Keratinocyte (primary cell): ENCODE measurements around the gene ANO10. TPM values are rescaled to one million over a fixed set of nuclear protein-coding genes. Genes with fewer than 3 reads are reported as not detected.

Experiments used
- DNase-seq: peaks from one replicate; pipeline ENCODE4 v3.0.0-alpha.2; 2011; ENCODE audit warnings: low read depth, missing footprints, low spot score
- FAIRE-seq: peaks from 2 replicates; lab custom pipeline; 2011; peaks lifted over from hg19 to GRCh38; lab: Jason Lieb, UNC
- H2AFZ ChIP-seq: 2 replicates; pipeline ENCODE4 v1.6.0; 2012; ENCODE audit warnings: low read length, control low read depth, inconsistent platforms; ENCODE audit not compliant: control insufficient read depth
- H3K27ac ChIP-seq: 2 replicates; pipeline ENCODE4 v1.5.1; 2011; ENCODE audit warnings: low read length; ENCODE audit not compliant: control insufficient read depth, insufficient read depth
- H3K27me3 ChIP-seq: 3 replicates; pipeline ENCODE4 v1.6.0; 2011; ENCODE audit warnings: low read length; ENCODE audit not compliant: control insufficient read depth, insufficient read depth; ENCODE audit errors: extremely low read depth
- H3K36me3 ChIP-seq, 2 experiments: 2 replicates in 1 of 2; 3 replicates in 1 of 2; pipeline ENCODE4 v1.5.1; 2011; ENCODE audit warnings: low read length in 2 of 2, mild to moderate bottlenecking in 1 of 2; ENCODE audit not compliant: control insufficient read depth in 2 of 2, insufficient read depth in 2 of 2; ENCODE audit errors: extremely low read depth in 1 of 2
- H3K4me1 ChIP-seq: 3 replicates; pipeline ENCODE4 v1.5.1; 2011; ENCODE audit warnings: low read length; ENCODE audit not compliant: control insufficient read depth, insufficient read depth; ENCODE audit errors: extremely low read depth
- H3K4me2 ChIP-seq: 3 replicates; pipeline ENCODE4 v1.6.0; 2011; ENCODE audit warnings: low read depth, low read length; ENCODE audit not compliant: control insufficient read depth, insufficient read depth; ENCODE audit errors: extremely low read depth
- H3K4me3 ChIP-seq, 3 experiments: fragments of 200-600 bp in 1 of 3; sonication (generic) in 1 of 3; 2 replicates in 2 of 3; 3 replicates in 1 of 3; pipeline ENCODE4 v1.5.1; 2011 to 2016; ENCODE audit warnings: low read length in 3 of 3, mild to moderate bottlenecking in 3 of 3, control low read depth in 2 of 3, inconsistent platforms in 1 of 3, low read depth in 1 of 3, mixed read lengths in 1 of 3, mixed run types in 1 of 3, moderate library complexity in 1 of 3; ENCODE audit not compliant: control insufficient read depth in 2 of 3, insufficient read depth in 2 of 3; ENCODE audit errors: extremely low read depth in 1 of 3
- H3K79me2 ChIP-seq: 2 replicates; pipeline ENCODE4 v1.6.0; 2012; ENCODE audit warnings: low read length; ENCODE audit not compliant: control insufficient read depth, insufficient read depth
- H3K9ac ChIP-seq: 3 replicates; pipeline ENCODE4 v1.6.0; 2011; ENCODE audit warnings: low read length; ENCODE audit not compliant: control insufficient read depth, insufficient read depth; ENCODE audit errors: extremely low read depth
- H3K9me1 ChIP-seq: 3 replicates; pipeline ENCODE4 v1.6.0; 2011; ENCODE audit warnings: low read length; ENCODE audit not compliant: control insufficient read depth, insufficient read depth; ENCODE audit errors: extremely low read depth
- H3K9me3 ChIP-seq: 2 replicates; pipeline ENCODE4 v1.5.1; 2012; ENCODE audit warnings: low read depth, low read length; ENCODE audit not compliant: control insufficient read depth
- H4K20me1 ChIP-seq: 3 replicates; pipeline ENCODE4 v1.6.0; 2011; ENCODE audit warnings: low read length; ENCODE audit not compliant: control insufficient read depth, insufficient read depth; ENCODE audit errors: extremely low read depth
- EZH2 ChIP-seq: IDR thresholded peaks from one replicate; pipeline ENCODE4 v1.6.1; 2012; ENCODE audit warnings: inconsistent platforms, mild to moderate bottlenecking, low read length, moderate library complexity
- dilution Hi-C: fragments of 300-500 bp; cut with MboI; formaldehyde crosslinking; loops from one replicate; pipeline ENCODE4 v1.7.0; 2020; ENCODE audit warnings: low sequenced_read_pairs; ENCODE audit not compliant: extremely low pct_ligation_motif_present
- polyA plus RNA-seq, 5 experiments: library from polyadenylated mRNA; depleted of rRNA in 3 of 5; stranded (reverse) in 3 of 5; stranded (forward) in 1 of 5; unstranded in 1 of 5; fragments of >200 nt; gene quantifications; 1 replicate in 1 of 5; 2 replicates in 3 of 5; 3 replicates in 1 of 5; pipeline versions ENCODE4 v1.2.1 to v1.2.3, GENCODE V29; 2011 to 2012; ENCODE audit warnings: missing spikeins in 2 of 5, low read depth in 1 of 5, low replicate concordance in 1 of 5
- TF ChIP-seq, protein P1 (sequence below), 3 experiments: IDR thresholded peaks in 1 of 3; conservative IDR thresholded peaks in 1 of 3; optimal IDR thresholded peaks in 1 of 3; 2 replicates in 2 of 3; 3 replicates in 1 of 3; pipeline versions ENCODE3 to v1.5.1; 2011; ENCODE audit warnings: low read length in 3 of 3, mild to moderate bottlenecking in 3 of 3, moderate library complexity in 2 of 3, control low read depth in 1 of 3, inconsistent platforms in 1 of 3; ENCODE audit not compliant: insufficient read depth in 2 of 3; ENCODE audit errors: extremely low read depth in 1 of 3

ANO10 gene
- polyA plus RNA-seq, 1 donor (not counting 4 experiments of a cell fraction or from before 2014, with no cell fraction given), result 48.8 TPM

DNA sequence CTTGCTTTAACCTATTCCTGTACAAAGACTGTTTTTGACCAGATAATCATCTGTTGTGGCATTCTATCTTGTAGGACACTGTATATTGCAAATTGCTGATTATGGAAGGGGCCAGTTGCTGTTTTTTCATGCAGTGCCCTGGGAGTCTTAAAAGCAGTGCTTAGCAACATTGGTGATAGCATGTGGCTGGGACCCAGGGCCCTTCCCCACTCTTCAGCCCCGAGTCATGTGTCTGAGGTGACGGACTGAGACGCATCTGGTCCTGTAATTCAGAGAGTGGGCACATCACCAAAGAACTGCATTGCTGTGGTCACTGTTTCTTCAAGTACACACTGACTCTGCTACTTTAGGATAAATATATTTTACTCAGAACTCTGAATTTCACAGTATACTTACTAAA, 272.1 kb downstream of the ANO10 start:
- Histone ChIP-seq H3K79me2 (no peaks in the 10 kb centered on the region), H3K4me2 (no peak overlapping the region), H3K4me3 (no peak overlapping the region), H4K20me1 (no peaks in the 10 kb centered on the region), H2AFZ (no peak overlapping the region), H3K9me3 (no peaks in the 10 kb centered on the region), H3K27me3 (no peaks in the 10 kb centered on the region), H3K27ac (no peak overlapping the region), H3K4me1 (no peaks in the 10 kb centered on the region), H3K9me1 (no peaks in the 10 kb centered on the region), H3K36me3 (peaks cover 20 to 24% of the 10 kb centered on the region in 2 experiments), H3K9ac (no peak overlapping the region)
- DNase-seq, result no peak
- dilution Hi-C loops, result no loop called here
- no peak for TF ChIP-seq EZH2
- TF ChIP-seq, protein P1, sequence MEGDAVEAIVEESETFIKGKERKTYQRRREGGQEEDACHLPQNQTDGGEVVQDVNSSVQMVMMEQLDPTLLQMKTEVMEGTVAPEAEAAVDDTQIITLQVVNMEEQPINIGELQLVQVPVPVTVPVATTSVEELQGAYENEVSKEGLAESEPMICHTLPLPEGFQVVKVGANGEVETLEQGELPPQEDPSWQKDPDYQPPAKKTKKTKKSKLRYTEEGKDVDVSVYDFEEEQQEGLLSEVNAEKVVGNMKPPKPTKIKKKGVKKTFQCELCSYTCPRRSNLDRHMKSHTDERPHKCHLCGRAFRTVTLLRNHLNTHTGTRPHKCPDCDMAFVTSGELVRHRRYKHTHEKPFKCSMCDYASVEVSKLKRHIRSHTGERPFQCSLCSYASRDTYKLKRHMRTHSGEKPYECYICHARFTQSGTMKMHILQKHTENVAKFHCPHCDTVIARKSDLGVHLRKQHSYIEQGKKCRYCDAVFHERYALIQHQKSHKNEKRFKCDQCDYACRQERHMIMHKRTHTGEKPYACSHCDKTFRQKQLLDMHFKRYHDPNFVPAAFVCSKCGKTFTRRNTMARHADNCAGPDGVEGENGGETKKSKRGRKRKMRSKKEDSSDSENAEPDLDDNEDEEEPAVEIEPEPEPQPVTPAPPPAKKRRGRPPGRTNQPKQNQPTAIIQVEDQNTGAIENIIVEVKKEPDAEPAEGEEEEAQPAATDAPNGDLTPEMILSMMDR (optimal IDR thresholded peaks at IDR 0.05 in 1 of 3, IDR thresholded peaks at IDR 0.05 in 1 of 3, conservative IDR thresholded peaks at IDR 0.05 in 1 of 3; ENCODE audit: extremely low read depth in 1 of 3, insufficient read depth in 2 of 3, low read length in 3 of 3), result no peak
- FAIRE-seq, result no peak

DNA sequence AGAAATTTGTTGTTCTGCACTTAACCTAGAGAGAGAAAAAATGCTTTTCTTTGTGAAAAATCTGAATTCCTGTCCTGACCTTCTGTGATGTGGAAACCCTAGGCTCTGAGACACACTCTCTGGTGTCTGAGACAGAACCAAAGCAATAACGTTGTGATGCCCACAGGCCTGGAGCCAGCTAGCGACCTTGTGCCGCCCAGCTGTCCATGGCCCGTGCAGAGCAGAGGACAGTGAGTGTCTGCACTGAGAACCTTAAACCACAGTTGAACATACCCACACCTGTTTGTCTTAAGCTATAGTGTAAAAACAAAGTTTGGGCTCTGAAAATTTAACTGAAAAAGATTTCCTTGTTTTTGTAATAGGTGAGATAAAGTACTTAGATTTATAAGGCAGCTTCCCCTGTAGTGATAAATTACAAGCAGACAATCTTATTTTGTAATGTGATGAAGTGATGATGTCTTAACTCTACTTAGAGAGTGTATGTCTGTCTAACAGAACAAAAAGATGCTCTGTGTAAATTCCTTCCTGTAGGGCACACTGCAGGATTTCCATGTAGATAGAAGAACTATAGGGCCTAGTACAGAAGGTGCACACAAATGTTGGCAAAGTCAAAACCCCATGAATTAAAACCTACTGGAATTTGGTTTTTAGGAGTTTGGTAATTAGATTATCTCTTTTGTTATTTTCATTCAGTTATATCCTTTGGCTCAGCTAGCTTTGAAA, 272.8 kb downstream of the ANO10 start:
- no peaks in the 10 kb centered on the region for H3K79me2 ChIP-seq
- dilution Hi-C loops, result no loop called here
- no peak overlapping the region for H3K9ac ChIP-seq
- no peaks in the 10 kb centered on the region for H3K9me1 ChIP-seq
- no peaks in the 10 kb centered on the region for H3K27me3 ChIP-seq
- no peak for DNase-seq
- no peaks in the 10 kb centered on the region for H3K9me3 ChIP-seq
- H3K4me3 ChIP-seq, result no peak overlapping the region
- no peak overlapping the region for H3K27ac ChIP-seq
- no peaks in the 10 kb centered on the region for H3K4me1 ChIP-seq
- TF ChIP-seq EZH2, result no peak
- TF ChIP-seq, protein P1 (optimal IDR thresholded peaks at IDR 0.05 in 1 of 3, IDR thresholded peaks at IDR 0.05 in 1 of 3, conservative IDR thresholded peaks at IDR 0.05 in 1 of 3; ENCODE audit: extremely low read depth in 1 of 3, insufficient read depth in 2 of 3, low read length in 3 of 3), result no peak
- no peaks in the 10 kb centered on the region for H4K20me1 ChIP-seq
- H2AFZ ChIP-seq, result no peak overlapping the region
- H3K4me2 ChIP-seq, result no peak overlapping the region
- no peak for FAIRE-seq
- peaks cover 21 to 27% of the 10 kb centered on the region in 2 experiments for H3K36me3 ChIP-seq
